ENCODE results near the gene GALNTL6. TPM values are rescaled to one million over a fixed set of nuclear protein-coding genes. Genes with fewer than 3 reads are reported as not detected.

Gene GALNTL6
- total RNA-seq, 1 donor from 2014 or later, result 0.13 TPM

- TF ChIP-seq CTCF (IDR thresholded peaks at IDR 0.05; ENCODE audit: insufficient read depth, low read length, poor library complexity, severe bottlenecking), result no peak
- Histone ChIP-seq H3K27me3 (ENCODE audit: control insufficient read depth, insufficient read depth, low read length) (no peaks in the 10 kb centered on the region), H3K4me3 (ENCODE audit: low read depth, low read length) (no peak overlapping the region), H3K36me3 (ENCODE audit: control insufficient read depth, insufficient read depth, low read length) (no peaks in the 10 kb centered on the region)
- DNase-seq (ENCODE audit: low read depth), result no peak
These were observed 947.3 kb downstream of the GALNTL6 start for GRCh38 chr4:172760512-172760911.

- no peak overlapping the region for H3K4me3 ChIP-seq (ENCODE audit: low read depth, low read length)
- no peak for TF ChIP-seq CTCF (IDR thresholded peaks at IDR 0.05; ENCODE audit: insufficient read depth, low read length, poor library complexity, severe bottlenecking)
- no peaks in the 10 kb centered on the region for H3K27me3 ChIP-seq (ENCODE audit: control insufficient read depth, insufficient read depth, low read length)
- DNase-seq (ENCODE audit: low read depth), result no peak
- H3K36me3 ChIP-seq (ENCODE audit: control insufficient read depth, insufficient read depth, low read length), result no peaks in the 10 kb centered on the region
These were observed 949.7 kb downstream of the GALNTL6 start for GRCh38 chr4:172762895-172763294.

- no peak overlapping the region for H3K4me3 ChIP-seq (ENCODE audit: low read depth, low read length)
- H3K27me3 ChIP-seq (ENCODE audit: control insufficient read depth, insufficient read depth, low read length), result no peaks in the 10 kb centered on the region
- TF ChIP-seq CTCF (IDR thresholded peaks at IDR 0.05; ENCODE audit: insufficient read depth, low read length, poor library complexity, severe bottlenecking), result no peak
- DNase-seq (ENCODE audit: low read depth), result no peak
- no peaks in the 10 kb centered on the region for H3K36me3 ChIP-seq (ENCODE audit: control insufficient read depth, insufficient read depth, low read length)
These were observed 957.6 kb downstream of the GALNTL6 start for GRCh38 chr4:172770787-172771186.

- TF ChIP-seq CTCF (IDR thresholded peaks at IDR 0.05; ENCODE audit: insufficient read depth, low read length, poor library complexity, severe bottlenecking), result no peak
- Histone ChIP-seq H3K4me3 (ENCODE audit: low read depth, low read length) (no peak overlapping the region), H3K27me3 (ENCODE audit: control insufficient read depth, insufficient read depth, low read length) (no peaks in the 10 kb centered on the region), H3K36me3 (ENCODE audit: control insufficient read depth, insufficient read depth, low read length) (no peaks in the 10 kb centered on the region)
- DNase-seq (ENCODE audit: low read depth), result no peak
These were observed 959.6 kb downstream of the GALNTL6 start for GRCh38 chr4:172772781-172773180.

GRCh38 chr4:172776203-172776861 is 963.1 kb downstream of the GALNTL6 start:
- no peak for DNase-seq (ENCODE audit: low read depth)
- Histone ChIP-seq H3K36me3 (ENCODE audit: control insufficient read depth, insufficient read depth, low read length) (no peaks in the 10 kb centered on the region), H3K4me3 (ENCODE audit: low read depth, low read length) (no peak overlapping the region), H3K27me3 (ENCODE audit: control insufficient read depth, insufficient read depth, low read length) (no peaks in the 10 kb centered on the region)
- no peak for TF ChIP-seq CTCF (IDR thresholded peaks at IDR 0.05; ENCODE audit: insufficient read depth, low read length, poor library complexity, severe bottlenecking)

All from kidney epithelial cell (primary cell).